Transverse colon (tissue), 4 donors: ENCODE results near the gene TCOF1.
A peak's percentile ranks its signal among the peaks of the same experiment; 100 is the strongest.

Source experiments
- EP300 ChIP-seq: sonication (generic); formaldehyde crosslinking; IDR thresholded peaks from one replicate; pipeline ENCODE4 v1.6.1; 2017; ENCODE audit warnings: antibody characterized with exemption, low read depth
- POLR2A ChIP-seq: fragments of 450-650 bp; IDR thresholded peaks from one replicate; pipeline ENCODE4 v1.6.1; 2016; ENCODE audit warnings: antibody characterized with exemption, mild to moderate bottlenecking, moderate library complexity
- POLR2AphosphoS5 ChIP-seq, 3 donors: sonication (generic); formaldehyde crosslinking; IDR thresholded peaks; one replicate each; pipeline ENCODE4 v1.6.1; 2016; ENCODE audit warnings: antibody characterized with exemption in 3 of 3
- TF ChIP-seq, protein P1 (sequence below), 5 experiments: fragments of 200-600 bp in 3 of 5; fragments of 450-650 bp in 2 of 5; sonication (generic) in 3 of 5; IDR thresholded peaks; 1 replicate in 2 of 5; 2 replicates in 3 of 5; pipeline ENCODE4 v1.5.1; 2016 to 2017; ENCODE audit warnings: antibody characterized with exemption in 5 of 5, inconsistent platforms in 3 of 5, mild to moderate bottlenecking in 2 of 5, moderate library complexity in 1 of 5

DNA sequence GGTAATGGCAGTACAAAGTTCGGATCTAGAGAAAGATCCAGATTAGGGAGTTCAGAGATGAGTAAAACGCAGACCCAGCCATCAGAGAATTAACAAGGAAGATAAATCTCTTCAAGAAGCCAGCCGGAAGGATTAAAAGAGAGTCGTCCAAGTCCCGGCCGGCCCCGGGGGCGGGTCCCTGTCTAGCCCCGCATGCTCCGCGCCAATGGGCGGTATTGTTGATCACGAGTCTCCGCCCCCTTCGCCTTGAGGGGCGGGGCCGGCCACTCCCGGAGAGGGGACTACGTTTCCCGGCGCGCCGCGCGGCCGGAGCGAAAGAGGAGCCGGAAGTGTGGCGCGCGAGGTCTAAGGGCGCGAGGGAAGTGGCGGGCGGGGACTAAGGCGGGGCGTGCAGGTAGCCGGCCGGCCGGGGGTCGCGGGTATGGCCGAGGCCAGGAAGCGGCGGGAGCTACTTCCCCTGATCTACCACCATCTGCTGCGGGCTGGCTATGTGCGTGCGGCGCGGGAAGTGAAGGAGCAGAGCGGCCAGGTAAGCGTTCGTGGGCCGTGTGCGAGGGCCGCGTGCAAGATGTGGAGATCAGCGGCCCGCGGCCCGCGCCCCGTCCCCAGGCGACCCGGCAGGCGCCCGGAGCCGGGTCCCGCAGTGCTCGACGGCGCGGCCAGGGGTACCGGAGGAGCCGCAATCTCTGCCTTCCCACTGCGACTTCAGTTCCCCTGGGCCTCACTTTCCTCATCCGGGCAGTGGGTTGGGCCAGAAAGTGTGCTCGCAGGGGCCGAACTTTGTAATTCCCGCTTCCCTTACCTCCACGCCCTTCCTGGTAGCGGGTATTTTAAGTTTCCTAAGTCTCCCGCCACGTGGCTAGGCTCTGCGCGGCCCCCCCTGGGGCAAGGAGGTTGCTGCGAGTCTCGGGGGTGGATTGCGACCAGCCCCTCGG is at the start of gene TCOF1:
- TF ChIP-seq, protein P1, sequence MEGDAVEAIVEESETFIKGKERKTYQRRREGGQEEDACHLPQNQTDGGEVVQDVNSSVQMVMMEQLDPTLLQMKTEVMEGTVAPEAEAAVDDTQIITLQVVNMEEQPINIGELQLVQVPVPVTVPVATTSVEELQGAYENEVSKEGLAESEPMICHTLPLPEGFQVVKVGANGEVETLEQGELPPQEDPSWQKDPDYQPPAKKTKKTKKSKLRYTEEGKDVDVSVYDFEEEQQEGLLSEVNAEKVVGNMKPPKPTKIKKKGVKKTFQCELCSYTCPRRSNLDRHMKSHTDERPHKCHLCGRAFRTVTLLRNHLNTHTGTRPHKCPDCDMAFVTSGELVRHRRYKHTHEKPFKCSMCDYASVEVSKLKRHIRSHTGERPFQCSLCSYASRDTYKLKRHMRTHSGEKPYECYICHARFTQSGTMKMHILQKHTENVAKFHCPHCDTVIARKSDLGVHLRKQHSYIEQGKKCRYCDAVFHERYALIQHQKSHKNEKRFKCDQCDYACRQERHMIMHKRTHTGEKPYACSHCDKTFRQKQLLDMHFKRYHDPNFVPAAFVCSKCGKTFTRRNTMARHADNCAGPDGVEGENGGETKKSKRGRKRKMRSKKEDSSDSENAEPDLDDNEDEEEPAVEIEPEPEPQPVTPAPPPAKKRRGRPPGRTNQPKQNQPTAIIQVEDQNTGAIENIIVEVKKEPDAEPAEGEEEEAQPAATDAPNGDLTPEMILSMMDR (IDR thresholded peaks at IDR 0.05): no peak
- TF ChIP-seq POLR2A (no peak), EP300 (no peak), POLR2AphosphoS5 (IDR thresholded peaks at IDR 0.05) (peak in 2 of 3 donors; percentile 14 to 29)
